Chondrocyte (in vitro differentiated cells): Measurements from ENCODE around the gene PKDREJ. TPM values are rescaled to one million over a fixed set of nuclear protein-coding genes. Genes with fewer than 3 reads are reported as not detected.

ENCODE experiments used
- DNase-seq: peaks from one replicate; pipeline ENCODE4 v3.0.0; 2021; ENCODE audit warnings: mixed read lengths, low spot score
- H3K27ac Mint-ChIP-seq: one replicate; pipeline ENCODE4 v1.8.0; 2021; ENCODE audit warnings: mild to moderate bottlenecking, moderate library complexity, mixed read lengths; ENCODE audit not compliant: unreplicated experiment
- H3K27me3 Mint-ChIP-seq: 2 replicates; pipeline ENCODE4 v1.8.0; 2021; ENCODE audit warnings: low read depth, mixed read lengths
- H3K36me3 Mint-ChIP-seq: 2 replicates; pipeline ENCODE4 v1.8.0; 2021; ENCODE audit warnings: low read depth, mixed read lengths
- H3K4me1 Mint-ChIP-seq: 2 replicates; pipeline ENCODE4 v1.8.0; 2021; ENCODE audit warnings: low read depth, mild to moderate bottlenecking, mixed read lengths
- H3K4me3 Mint-ChIP-seq: one replicate; pipeline ENCODE4 v1.8.0; 2021; ENCODE audit warnings: mild to moderate bottlenecking, moderate library complexity, mixed read lengths; ENCODE audit not compliant: unreplicated experiment
- H3K9me3 Mint-ChIP-seq: 2 replicates; pipeline ENCODE4 v1.8.0; 2021; ENCODE audit warnings: low read depth, mixed read lengths
- total RNA-seq: library from RNA; stranded (reverse); gene quantifications from 3 replicates; pipeline ENCODE4 v1.2.1, GENCODE V29; 2021
- TF ChIP-seq, protein P1 (sequence below): fragments of 200-600 bp; sonication (generic); IDR thresholded peaks from 2 replicates; pipeline ENCODE4 v1.5.0; 2021; ENCODE audit warnings: antibody characterized with exemption, mild to moderate bottlenecking, moderate library complexity

PKDREJ gene
- total RNA-seq, 1 donor from 2014 or later: 0.07 TPM

DNA sequence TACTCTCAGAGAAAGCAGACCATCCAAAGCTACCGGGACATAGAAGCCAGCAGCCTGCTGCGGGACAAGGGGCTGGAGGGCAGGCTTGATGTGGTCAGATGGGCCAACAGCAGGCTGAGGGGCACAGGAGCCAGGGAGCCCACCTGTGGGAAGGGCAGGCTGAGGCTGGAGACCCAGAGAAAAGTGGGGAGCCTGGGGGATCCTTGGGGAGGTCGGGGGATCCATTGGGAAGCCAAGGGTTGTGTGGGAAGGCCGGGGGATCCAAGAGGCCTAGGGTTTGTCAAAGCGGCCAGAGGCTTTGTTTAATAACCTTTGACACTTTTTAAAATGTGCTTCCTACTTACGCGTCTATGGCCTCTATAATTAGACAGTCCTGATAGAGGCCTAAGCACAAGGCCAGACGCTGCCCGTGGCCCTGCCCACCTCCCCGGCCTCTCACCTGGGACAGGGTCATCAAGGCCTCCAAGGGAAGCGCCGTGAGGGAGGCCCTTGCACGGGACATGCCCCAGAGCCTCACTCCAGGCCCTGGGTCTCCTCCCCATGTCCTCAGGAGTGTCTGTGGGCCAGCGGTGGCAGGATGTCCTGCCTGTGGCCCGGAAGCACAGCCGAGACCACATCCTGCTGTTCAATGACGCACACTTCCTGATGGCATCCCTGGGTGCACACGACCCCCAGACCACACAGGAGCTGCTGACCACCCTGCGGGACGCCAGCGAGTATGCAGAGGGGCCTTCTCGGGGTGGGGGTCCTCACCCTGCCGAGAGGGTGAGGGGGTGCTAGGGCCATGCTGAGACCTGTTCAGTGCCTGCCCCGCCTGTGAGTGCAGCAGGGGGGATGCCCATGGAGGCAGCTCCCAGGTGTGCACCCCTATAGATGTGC lies 25.0 kb upstream of the PKDREJ start:
- TF ChIP-seq, protein P1, sequence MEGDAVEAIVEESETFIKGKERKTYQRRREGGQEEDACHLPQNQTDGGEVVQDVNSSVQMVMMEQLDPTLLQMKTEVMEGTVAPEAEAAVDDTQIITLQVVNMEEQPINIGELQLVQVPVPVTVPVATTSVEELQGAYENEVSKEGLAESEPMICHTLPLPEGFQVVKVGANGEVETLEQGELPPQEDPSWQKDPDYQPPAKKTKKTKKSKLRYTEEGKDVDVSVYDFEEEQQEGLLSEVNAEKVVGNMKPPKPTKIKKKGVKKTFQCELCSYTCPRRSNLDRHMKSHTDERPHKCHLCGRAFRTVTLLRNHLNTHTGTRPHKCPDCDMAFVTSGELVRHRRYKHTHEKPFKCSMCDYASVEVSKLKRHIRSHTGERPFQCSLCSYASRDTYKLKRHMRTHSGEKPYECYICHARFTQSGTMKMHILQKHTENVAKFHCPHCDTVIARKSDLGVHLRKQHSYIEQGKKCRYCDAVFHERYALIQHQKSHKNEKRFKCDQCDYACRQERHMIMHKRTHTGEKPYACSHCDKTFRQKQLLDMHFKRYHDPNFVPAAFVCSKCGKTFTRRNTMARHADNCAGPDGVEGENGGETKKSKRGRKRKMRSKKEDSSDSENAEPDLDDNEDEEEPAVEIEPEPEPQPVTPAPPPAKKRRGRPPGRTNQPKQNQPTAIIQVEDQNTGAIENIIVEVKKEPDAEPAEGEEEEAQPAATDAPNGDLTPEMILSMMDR: no peak
- Mint-ChIP-seq H3K27ac (no peak overlapping the region), H3K4me3 (no peak overlapping the region), H3K9me3 (no peaks in the 10 kb centered on the region), H3K27me3 (no peaks in the 10 kb centered on the region), H3K4me1 (no peaks in the 10 kb centered on the region), H3K36me3 (peaks cover 27% of the 10 kb centered on the region)
- DNase-seq: no peak

DNA sequence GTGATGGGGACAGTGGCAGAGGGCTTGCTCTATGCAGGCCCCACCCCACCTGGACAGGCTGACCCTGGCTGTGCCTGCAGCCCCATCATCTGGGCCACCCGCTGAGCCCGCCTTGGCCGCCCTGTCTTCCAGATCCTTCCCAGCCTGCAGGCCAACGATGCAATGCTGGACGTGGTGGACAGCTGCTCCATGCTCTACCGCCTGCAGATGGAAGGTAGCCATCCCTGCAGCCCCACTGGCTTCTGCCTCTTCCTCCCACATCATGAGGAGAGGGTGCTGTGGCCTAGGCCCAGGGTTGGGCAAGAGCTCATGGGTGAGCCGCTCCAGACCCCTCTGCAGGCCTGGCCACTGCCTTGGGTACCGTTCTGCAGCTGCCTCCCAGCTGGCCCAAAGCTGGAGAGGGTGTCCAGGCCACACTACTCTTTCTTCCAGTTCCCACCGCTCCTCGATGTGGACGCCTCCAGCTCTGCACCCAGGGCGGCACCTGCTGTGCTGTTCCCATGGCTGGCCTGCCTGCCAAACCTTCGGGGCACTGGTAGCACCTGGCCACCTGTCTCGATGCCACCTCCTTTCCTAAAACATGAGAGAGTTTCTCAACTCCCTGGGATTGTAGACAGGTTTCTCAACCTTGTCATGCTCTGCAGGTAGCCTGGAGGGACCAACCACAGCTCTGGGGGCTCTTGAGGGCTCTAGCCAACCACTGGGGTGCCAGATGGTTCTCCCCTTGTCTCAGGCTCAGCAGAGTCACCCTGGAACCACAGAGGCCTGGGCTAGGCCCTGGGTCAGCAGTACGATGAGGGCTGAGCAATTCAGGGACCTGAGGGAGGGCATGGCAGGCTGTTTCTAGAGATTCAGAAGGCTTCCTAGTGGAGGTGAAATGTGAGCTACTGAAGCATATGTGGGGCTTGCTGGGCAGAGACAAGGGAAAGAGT lies 24.1 kb upstream of the PKDREJ start:
- TF ChIP-seq, protein P1: no peak
- no peaks in the 10 kb centered on the region for H3K27me3 Mint-ChIP-seq
- no peak overlapping the region for H3K27ac Mint-ChIP-seq
- H3K4me1 Mint-ChIP-seq: no peaks in the 10 kb centered on the region
- H3K4me3 Mint-ChIP-seq: no peak overlapping the region
- H3K9me3 Mint-ChIP-seq: no peaks in the 10 kb centered on the region
- DNase-seq: no peak
- H3K36me3 Mint-ChIP-seq: peaks cover 23% of the 10 kb centered on the region

DNA sequence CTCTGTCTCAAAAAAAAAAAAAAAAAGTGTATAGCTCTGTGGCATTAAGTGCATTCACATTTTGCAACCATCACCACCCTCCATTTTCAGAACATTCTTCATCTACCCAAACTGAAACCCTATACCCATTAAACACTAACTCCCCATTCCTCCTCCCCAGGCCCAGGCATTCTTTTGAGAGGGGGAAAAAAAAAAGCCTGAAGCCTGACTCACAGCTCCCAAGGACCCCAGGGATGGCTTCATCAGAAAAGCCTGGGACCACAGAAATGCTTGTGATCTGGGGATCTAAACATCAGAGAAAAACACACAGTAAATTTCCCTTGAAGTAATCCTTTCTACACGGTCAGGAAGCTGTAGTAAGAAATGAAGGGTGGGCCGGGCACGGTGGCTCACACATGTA lies 22.9 kb upstream of the PKDREJ start:
- Mint-ChIP-seq H3K4me1 (no peaks in the 10 kb centered on the region), H3K9me3 (no peaks in the 10 kb centered on the region), H3K4me3 (no peak overlapping the region), H3K27me3 (no peaks in the 10 kb centered on the region), H3K36me3 (peaks cover 26% of the 10 kb centered on the region), H3K27ac (no peak overlapping the region)
- DNase-seq: no peak
- TF ChIP-seq, protein P1: no peak

DNA sequence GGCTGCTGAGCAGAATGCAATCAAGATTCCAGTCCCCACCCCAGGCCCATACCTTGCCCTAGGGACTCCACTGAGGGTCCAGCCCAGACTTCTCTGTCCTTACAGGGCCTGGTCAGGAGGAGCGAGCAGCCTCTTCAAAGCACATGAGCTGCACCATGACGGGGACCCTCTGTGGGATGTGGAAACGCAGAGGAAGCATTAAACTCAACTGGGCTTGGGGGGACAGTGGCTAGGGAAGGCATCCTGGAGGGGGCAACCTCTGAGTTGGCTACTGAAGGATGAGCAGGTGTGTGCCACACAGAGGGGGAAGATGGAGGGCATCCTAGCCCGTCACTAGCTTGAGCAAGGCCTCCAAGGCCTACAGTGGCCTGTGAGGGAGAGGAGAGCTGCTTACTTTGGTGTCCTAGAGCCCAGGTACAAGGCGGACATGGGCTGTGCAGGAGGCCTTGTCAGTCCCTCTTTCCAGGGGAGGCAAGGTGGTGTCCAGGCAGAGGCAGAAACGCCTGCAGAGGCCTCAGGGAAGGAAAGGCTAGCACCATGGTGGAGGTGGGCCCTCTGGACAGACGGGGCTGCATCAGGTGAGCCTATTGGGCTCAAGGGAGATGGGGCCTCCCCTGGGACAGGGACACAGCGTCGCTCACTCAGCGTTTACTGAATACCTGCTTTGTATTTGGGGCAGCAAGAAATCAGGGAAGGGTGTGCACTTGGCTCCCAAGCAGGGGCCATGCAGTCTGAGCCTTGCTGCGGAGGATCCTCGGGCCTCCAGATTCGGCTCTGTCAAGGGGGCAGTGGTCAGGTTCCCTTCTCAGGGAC lies 18.9 kb upstream of the PKDREJ start:
- Mint-ChIP-seq H3K27me3 (no peaks in the 10 kb centered on the region), H3K9me3 (no peaks in the 10 kb centered on the region), H3K4me1 (no peaks in the 10 kb centered on the region), H3K4me3 (no peak overlapping the region), H3K36me3 (peaks cover 34% of the 10 kb centered on the region), H3K27ac (no peak overlapping the region)
- DNase-seq: no peak
- TF ChIP-seq, protein P1: no peak
